Astrocyte (in vitro differentiated cells and primary cell): ENCODE data around the gene FLT1. TPM values are rescaled to one million over a fixed set of nuclear protein-coding genes. Genes with fewer than 3 reads are reported as not detected.

Source experiments
- DNase-seq: peaks from one replicate; pipeline ENCODE4 v3.0.0-alpha.2; 2010; ENCODE audit warnings: low read depth
- FAIRE-seq: peaks from 2 replicates; lab custom pipeline; 2011; peaks lifted over from hg19 to GRCh38; lab: Jason Lieb, UNC
- H2AFZ ChIP-seq: 2 replicates; pipeline ENCODE4 v1.6.0; 2012; ENCODE audit warnings: low read depth, low read length, inconsistent platforms
- H3K27ac ChIP-seq: 2 replicates; pipeline ENCODE4 v1.5.1; 2011; ENCODE audit warnings: low read depth, low read length, inconsistent platforms
- H3K27me3 ChIP-seq: 2 replicates; pipeline ENCODE4 v1.6.0; 2011; ENCODE audit warnings: low read length, inconsistent platforms; ENCODE audit not compliant: insufficient read depth
- H3K36me3 ChIP-seq: 2 replicates; pipeline ENCODE4 v1.5.1; 2011; ENCODE audit warnings: low read length, inconsistent platforms; ENCODE audit not compliant: insufficient read depth
- H3K4me1 ChIP-seq: 2 replicates; pipeline ENCODE4 v1.5.1; 2011; ENCODE audit warnings: low read length, inconsistent platforms; ENCODE audit not compliant: insufficient read depth
- H3K4me2 ChIP-seq: 2 replicates; pipeline ENCODE4 v1.6.0; 2012; ENCODE audit warnings: low read length, inconsistent platforms
- H3K4me3 ChIP-seq: 2 replicates; pipeline ENCODE4 v1.5.1; 2011; ENCODE audit warnings: low read depth, mild to moderate bottlenecking, low read length, inconsistent platforms; ENCODE audit not compliant: insufficient read depth
- H3K79me2 ChIP-seq: 2 replicates; pipeline ENCODE4 v1.6.0; 2012; ENCODE audit warnings: mild to moderate bottlenecking, low read length, inconsistent platforms; ENCODE audit not compliant: insufficient read depth
- H3K9ac ChIP-seq: 2 replicates; pipeline ENCODE4 v1.6.0; 2012; ENCODE audit warnings: mild to moderate bottlenecking, low read length, inconsistent platforms
- H3K9me3 ChIP-seq: 2 replicates; pipeline ENCODE4 v1.5.1; 2012; ENCODE audit warnings: low read depth, mild to moderate bottlenecking, low read length, inconsistent platforms; ENCODE audit not compliant: insufficient read depth
- H4K20me1 ChIP-seq: 2 replicates; pipeline ENCODE4 v1.6.0; 2012; ENCODE audit warnings: low read length, inconsistent platforms; ENCODE audit not compliant: insufficient read depth
- H3K27ac Mint-ChIP-seq: one replicate; pipeline ENCODE4 v1.8.0; 2021; ENCODE audit warnings: mild to moderate bottlenecking, mixed read lengths; ENCODE audit not compliant: unreplicated experiment
- H3K27me3 Mint-ChIP-seq: one replicate; pipeline ENCODE4 v1.8.0; 2021; ENCODE audit warnings: low read depth, mixed read lengths; ENCODE audit not compliant: unreplicated experiment
- H3K36me3 Mint-ChIP-seq: one replicate; pipeline ENCODE4 v1.8.0; 2021; ENCODE audit warnings: low read depth, mixed read lengths; ENCODE audit not compliant: unreplicated experiment
- H3K4me1 Mint-ChIP-seq: one replicate; pipeline ENCODE4 v1.8.0; 2021; ENCODE audit warnings: low read depth, mixed read lengths; ENCODE audit not compliant: unreplicated experiment
- H3K4me3 Mint-ChIP-seq: one replicate; pipeline ENCODE4 v1.8.0; 2021; ENCODE audit warnings: mild to moderate bottlenecking, moderate library complexity, mixed read lengths; ENCODE audit not compliant: unreplicated experiment
- H3K9me3 Mint-ChIP-seq: one replicate; pipeline ENCODE4 v1.8.0; 2021; ENCODE audit warnings: mild to moderate bottlenecking, mixed read lengths; ENCODE audit not compliant: unreplicated experiment
- CTCF ChIP-seq: IDR thresholded peaks from 2 replicates; pipeline ENCODE4 v1.5.1; 2011; ENCODE audit warnings: low read depth, mild to moderate bottlenecking, inconsistent platforms, low read length, moderate library complexity; ENCODE audit not compliant: insufficient read depth
- EZH2 ChIP-seq: IDR thresholded peaks from 2 replicates; pipeline ENCODE4 v1.6.1; 2012; ENCODE audit warnings: mild to moderate bottlenecking, low read length, inconsistent platforms; ENCODE audit not compliant: insufficient read depth
- total RNA-seq: library from RNA; stranded (reverse); gene quantifications from 2 replicates; pipeline ENCODE4 v1.2.1, GENCODE V29; 2021

Gene FLT1
- total RNA-seq, 1 donor from 2014 or later: 7.3 TPM

- no peaks in the 10 kb centered on the region for H3K9me3 ChIP-seq
- TF ChIP-seq CTCF: no peak
- no peaks in the 10 kb centered on the region for H3K9me3 Mint-ChIP-seq
- no peak overlapping the region for H3K4me2 ChIP-seq
- no peaks in the 10 kb centered on the region for H3K36me3 ChIP-seq
- no peaks in the 10 kb centered on the region for H3K36me3 Mint-ChIP-seq
- H3K27me3 Mint-ChIP-seq: no peaks in the 10 kb centered on the region
- no peak overlapping the region for H3K9ac ChIP-seq
- no peak overlapping the region for H2AFZ ChIP-seq
- H3K4me3 ChIP-seq: no peak overlapping the region
- DNase-seq: no peak
- H3K79me2 ChIP-seq: no peaks in the 10 kb centered on the region
- H3K4me1 Mint-ChIP-seq: peaks cover 17% of the 10 kb centered on the region
- H3K27ac Mint-ChIP-seq: no peak overlapping the region
- H4K20me1 ChIP-seq: no peaks in the 10 kb centered on the region
- no peak for FAIRE-seq
- no peaks in the 10 kb centered on the region for H3K27me3 ChIP-seq
- H3K4me1 ChIP-seq: peaks cover 7% of the 10 kb centered on the region
- no peak overlapping the region for H3K27ac ChIP-seq
- H3K4me3 Mint-ChIP-seq: no peak overlapping the region
Observed at GRCh38 chr13:28473044-28473443, 21.9 kb downstream of the FLT1 start.

GRCh38 chr13:28471421-28471820 is 23.5 kb downstream of the FLT1 start:
- no peaks in the 10 kb centered on the region for H3K27me3 ChIP-seq
- no peaks in the 10 kb centered on the region for H3K79me2 ChIP-seq
- no peaks in the 10 kb centered on the region for H3K36me3 ChIP-seq
- Mint-ChIP-seq H3K9me3 (no peaks in the 10 kb centered on the region), H3K4me3 (no peak overlapping the region), H3K4me1 (peaks cover 17% of the 10 kb centered on the region), H3K27ac (no peak overlapping the region), H3K36me3 (no peaks in the 10 kb centered on the region), H3K27me3 (no peaks in the 10 kb centered on the region)
- no peak overlapping the region for H2AFZ ChIP-seq
- no peaks in the 10 kb centered on the region for H3K9me3 ChIP-seq
- no peak for DNase-seq
- no peak overlapping the region for H3K27ac ChIP-seq
- H3K9ac ChIP-seq: no peak overlapping the region
- FAIRE-seq: no peak
- no peak for TF ChIP-seq EZH2
- no peak for TF ChIP-seq CTCF
- no peak overlapping the region for H3K4me2 ChIP-seq
- H3K4me3 ChIP-seq: no peak overlapping the region
- H4K20me1 ChIP-seq: no peaks in the 10 kb centered on the region
- peaks cover 7% of the 10 kb centered on the region for H3K4me1 ChIP-seq

- Mint-ChIP-seq H3K4me1 (peaks cover 16% of the 10 kb centered on the region), H3K4me3 (no peak overlapping the region), H3K36me3 (no peaks in the 10 kb centered on the region), H3K27me3 (no peaks in the 10 kb centered on the region), H3K9me3 (no peaks in the 10 kb centered on the region), H3K27ac (no peak overlapping the region)
- no peaks in the 10 kb centered on the region for H3K36me3 ChIP-seq
- H3K4me2 ChIP-seq: no peak overlapping the region
- no peak for FAIRE-seq
- no peak for TF ChIP-seq EZH2
- no peak for TF ChIP-seq CTCF
- no peaks in the 10 kb centered on the region for H3K27me3 ChIP-seq
- H2AFZ ChIP-seq: no peak overlapping the region
- H3K4me1 ChIP-seq: no peaks in the 10 kb centered on the region
- no peak overlapping the region for H3K9ac ChIP-seq
- H4K20me1 ChIP-seq: no peaks in the 10 kb centered on the region
- peak; percentile 10 for DNase-seq
- no peak overlapping the region for H3K27ac ChIP-seq
- no peak overlapping the region for H3K4me3 ChIP-seq
- H3K9me3 ChIP-seq: no peaks in the 10 kb centered on the region
- H3K79me2 ChIP-seq: no peaks in the 10 kb centered on the region
Observed at GRCh38 chr13:28470296-28470695, 24.6 kb downstream of the FLT1 start.
